HuH-7 (cell line): ENCODE results near the gene DISP1.
"Not testable (repeated sequence)": the region's sequence is repeated elsewhere in the genome, so short reads cannot be mapped to it uniquely, and the experiment has no call there.

Experiments
- DNase-seq: peaks from one replicate; pipeline ENCODE4 v3.0.0; 2011; ENCODE audit warnings: low spot score

DISP1 gene

DNA sequence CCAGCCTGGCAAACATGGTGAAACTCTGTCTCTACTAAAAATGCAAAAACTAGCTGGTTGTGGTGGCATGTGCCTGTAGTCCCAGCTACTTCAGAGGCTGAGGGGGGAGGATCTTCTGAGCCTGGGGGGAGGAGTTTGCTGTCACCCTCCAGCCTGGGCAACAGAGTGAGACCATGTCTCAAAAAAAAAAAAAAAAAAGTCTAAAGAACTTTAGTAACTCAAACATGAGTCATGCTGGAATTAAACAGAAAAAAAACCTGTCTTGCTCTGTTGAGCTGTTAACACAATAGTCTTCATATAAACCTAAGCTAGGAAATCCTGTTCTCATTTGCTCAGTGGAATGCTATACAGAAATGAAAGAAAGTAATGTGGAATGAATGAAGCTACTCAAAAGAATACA lies 16.7 kb upstream of the DISP1 start:
- no peak for DNase-seq

- no peak for DNase-seq
Measured at GRCh38 chr1:222798975-222799374, 15.9 kb upstream of the DISP1 start.

GRCh38 chr1:222801067-222801466 lies 13.8 kb upstream of the DISP1 start:
- no peak for DNase-seq

- DNase-seq = no peak
Measured at GRCh38 chr1:222811671-222812070, 3.2 kb upstream of the DISP1 start.

GRCh38 chr1:222813866-222814535 lies 838 bp upstream of the DISP1 start:
- DNase-seq = no peak

GRCh38 chr1:222815440-222815765 lies 564 bp downstream of the DISP1 start:
- no peak for DNase-seq

- DNase-seq = no peak
Measured at GRCh38 chr1:222817529-222817928, 2.7 kb downstream of the DISP1 start.

DNA sequence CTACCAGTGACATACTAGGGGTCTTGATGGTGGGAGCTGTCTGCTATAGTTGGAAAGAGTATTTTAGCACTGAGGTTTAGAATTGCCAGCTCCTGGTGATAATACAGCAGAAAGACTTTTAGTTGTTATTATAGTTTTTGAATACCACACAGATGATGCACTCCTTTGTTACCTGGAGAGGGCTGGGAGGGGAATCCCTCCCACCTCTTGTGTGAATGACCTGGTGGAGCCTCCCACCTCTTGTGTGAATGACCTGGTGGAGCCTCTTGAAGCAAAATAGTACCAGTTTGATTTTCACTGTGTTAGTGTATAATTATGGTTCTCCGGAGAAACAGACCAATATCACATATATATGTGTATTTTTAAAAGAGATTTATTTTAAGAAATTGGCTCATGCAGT lies 3.3 kb downstream of the DISP1 start:
- DNase-seq = no peak

GRCh38 chr1:222820171-222820712 lies 5.4 kb downstream of the DISP1 start:
- DNase-seq = no peak

DNA sequence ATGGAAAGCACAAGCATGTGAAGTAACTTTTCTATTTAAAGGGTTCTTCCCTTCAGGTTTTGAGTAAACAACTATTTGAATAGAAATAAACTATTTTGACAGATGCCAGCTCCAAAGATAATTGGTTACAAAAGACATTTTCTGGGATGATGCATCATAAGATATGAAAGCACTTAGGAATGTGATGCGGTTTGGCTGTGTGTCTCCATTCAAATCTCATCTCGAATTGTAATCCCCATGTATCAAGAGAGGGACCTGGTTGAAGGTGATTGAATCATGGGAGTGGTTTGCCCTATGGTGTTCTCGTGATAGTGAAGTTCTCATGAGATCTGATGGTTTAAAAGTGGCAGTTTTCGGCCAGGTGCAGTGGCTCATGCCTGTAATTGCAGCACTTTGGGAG lies 6.4 kb downstream of the DISP1 start:
- DNase-seq = no peak

DNA sequence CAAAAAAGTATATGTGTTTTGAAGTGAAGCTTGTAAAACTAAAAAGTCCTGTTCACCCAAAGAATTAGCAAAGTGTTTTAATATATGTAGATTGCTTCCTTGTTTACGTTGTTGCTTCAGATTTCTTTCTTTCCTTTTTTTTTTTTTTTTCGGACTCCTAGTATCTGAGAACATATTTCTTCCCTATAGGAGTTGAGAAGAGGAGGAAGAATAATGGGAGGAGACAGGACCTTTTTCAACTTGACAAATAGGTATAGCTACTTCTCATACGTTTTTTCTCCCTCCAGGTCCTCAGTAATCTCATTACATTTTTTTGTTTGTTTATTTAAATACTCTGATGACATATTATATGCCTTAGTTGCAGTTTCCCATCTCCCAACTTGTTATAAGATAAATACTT lies 8.9 kb downstream of the DISP1 start:
- DNase-seq = no peak

GRCh38 chr1:222824641-222825040 lies 9.8 kb downstream of the DISP1 start:
- no peak for DNase-seq

DNA sequence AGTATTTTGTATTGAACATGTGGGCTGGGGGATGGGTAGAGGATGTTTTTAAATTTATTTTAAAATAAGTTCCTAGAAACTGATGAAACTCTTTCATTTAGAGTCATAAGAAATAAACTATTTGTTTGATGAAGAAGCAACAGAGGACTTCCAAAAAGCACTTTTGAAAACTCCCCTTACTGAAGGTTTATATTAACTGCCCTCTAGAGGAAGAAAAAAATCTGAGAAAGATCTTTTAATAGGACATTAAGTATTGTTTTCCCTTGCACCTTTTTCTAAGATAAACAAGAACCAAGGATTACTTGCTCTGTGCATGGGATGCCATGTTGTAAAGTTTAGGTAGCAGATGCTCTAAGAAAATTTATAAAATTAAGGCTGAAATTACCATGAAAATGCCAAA lies 14.1 kb downstream of the DISP1 start:
- no peak for DNase-seq

GRCh38 chr1:222829868-222830267 lies 15.0 kb downstream of the DISP1 start:
- DNase-seq = no peak

DNA sequence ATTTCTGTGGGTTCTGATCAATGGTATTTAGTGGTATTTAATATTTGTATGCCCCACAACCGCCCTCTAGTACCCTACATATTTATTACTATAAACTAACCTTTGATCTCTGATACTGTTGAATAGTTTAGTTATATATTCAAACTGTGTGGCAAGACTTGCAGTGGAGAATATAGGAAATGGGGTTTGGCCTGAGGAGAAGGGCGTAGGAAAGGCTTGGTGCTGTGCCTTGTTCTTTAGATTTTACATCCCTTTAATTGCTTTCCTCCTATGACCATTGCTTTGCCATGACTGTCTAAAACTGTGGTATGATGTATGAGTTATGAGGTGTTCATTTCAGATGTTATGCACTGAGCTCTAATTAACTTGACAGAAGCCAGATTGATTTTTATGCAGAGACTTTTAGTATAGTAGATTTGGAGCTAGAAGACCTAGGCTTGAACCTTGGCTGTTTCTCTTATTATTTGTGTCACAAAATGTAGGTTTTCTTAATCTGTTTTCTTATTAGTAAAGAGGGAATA lies 18.6 kb downstream of the DISP1 start:
- DNase-seq = no peak

- no peak for DNase-seq
Measured at GRCh38 chr1:222843469-222844410, 28.9 kb downstream of the DISP1 start.

GRCh38 chr1:222844411-222844779 lies 29.6 kb downstream of the DISP1 start:
- no peak for DNase-seq

DNA sequence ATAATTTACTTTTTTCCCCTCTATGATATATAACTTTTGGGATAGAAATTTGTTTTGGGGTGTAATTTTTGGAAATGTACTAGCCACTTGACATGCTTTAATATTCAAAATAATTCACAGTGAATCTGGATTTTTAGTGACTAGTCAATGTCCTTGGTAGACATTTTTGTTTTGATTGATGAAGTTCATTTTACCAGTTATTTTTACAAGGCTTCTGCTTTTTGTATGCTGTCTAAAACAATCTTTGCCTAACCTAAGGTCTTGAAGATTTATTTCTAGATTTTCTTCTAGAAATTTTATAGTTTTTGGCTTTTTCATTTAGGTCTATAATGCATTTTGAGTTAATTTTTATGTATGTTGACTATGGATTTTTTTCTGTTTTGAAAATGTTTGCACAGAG lies 30.9 kb downstream of the DISP1 start:
- DNase-seq = no peak

DNA sequence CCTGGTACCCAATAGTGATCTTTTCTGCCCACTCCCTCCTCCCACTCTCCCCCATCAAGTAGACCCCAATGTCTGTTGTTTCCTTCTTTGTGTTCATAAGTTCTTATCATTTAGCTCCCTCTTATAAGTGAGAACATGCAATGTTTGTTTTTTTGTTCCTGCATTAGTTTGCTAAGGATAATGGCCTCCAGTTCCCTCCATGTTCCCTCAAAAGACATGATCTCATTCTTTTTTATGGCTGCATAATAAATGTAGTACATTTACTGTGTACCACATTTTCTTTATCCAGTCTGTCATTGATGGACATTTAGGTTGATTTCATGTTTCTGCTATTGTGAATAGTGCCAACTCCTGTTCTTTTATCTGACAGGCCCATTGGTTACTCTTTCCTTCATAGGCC lies 35.7 kb downstream of the DISP1 start:
- DNase-seq = not testable (repeated sequence)

- no peak for DNase-seq
Measured at GRCh38 chr1:222852326-222852725, 37.5 kb downstream of the DISP1 start.

- no peak for DNase-seq
Measured at GRCh38 chr1:222861062-222861461, 46.2 kb downstream of the DISP1 start.
